HG02763 (cell line): ENCODE data around the gene MAP2K7.
"Not testable (repeated sequence)": the region's sequence is repeated elsewhere in the genome, so short reads cannot be mapped to it uniquely, and the experiment has no call there.

Experiments
- ATAC-seq: cut with Tn5 transposase; IDR thresholded peaks from one replicate; pipeline ENCODE4 v1.9.1; 2021; ENCODE audit warnings: mild to moderate bottlenecking, moderate library complexity; ENCODE audit not compliant: unreplicated experiment

Gene MAP2K7

DNA sequence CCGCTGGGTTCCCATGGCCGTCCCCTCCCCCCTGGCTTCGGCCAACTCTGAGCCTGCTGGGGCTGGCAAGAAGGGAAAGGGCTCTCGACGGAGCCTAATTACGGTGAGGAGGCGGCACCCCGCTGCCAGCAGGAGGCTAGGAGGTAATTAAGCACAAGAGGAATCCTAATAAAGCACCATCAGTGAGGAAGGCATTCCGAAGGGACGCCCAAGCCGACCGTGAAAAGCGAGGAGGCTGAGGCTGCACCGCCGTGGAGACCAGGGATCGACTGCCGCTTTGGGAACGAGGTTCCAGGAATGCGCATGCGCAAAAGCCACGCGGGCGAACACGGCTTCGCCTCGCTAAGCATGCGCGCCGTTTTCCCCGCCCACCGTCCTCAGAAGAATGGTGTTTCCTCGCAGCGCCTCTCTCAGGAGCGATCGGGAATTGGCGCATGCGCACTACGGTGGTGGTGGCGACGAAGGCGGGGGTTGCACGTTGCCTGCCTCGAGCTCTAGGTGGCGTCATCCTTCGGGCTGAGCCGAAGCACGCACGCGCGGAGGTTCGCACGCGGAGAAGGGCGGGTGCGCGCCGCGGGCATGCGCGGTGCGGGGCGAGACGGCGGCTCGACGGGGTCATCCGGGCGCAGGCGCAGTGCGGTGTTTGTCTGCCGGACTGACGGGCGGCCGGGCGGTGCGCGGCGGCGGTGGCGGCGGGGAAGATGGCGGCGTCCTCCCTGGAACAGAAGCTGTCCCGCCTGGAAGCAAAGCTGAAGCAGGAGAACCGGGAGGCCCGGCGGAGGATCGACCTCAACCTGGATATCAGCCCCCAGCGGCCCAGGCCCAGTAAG lies at the start of gene MAP2K7:
MAP2K7 (plus strand) TSS at position 634 of the 830 bp plus-strand sequence; CDS start at position 702, 68 bp downstream.
- peak; percentile 90 for ATAC-seq

DNA sequence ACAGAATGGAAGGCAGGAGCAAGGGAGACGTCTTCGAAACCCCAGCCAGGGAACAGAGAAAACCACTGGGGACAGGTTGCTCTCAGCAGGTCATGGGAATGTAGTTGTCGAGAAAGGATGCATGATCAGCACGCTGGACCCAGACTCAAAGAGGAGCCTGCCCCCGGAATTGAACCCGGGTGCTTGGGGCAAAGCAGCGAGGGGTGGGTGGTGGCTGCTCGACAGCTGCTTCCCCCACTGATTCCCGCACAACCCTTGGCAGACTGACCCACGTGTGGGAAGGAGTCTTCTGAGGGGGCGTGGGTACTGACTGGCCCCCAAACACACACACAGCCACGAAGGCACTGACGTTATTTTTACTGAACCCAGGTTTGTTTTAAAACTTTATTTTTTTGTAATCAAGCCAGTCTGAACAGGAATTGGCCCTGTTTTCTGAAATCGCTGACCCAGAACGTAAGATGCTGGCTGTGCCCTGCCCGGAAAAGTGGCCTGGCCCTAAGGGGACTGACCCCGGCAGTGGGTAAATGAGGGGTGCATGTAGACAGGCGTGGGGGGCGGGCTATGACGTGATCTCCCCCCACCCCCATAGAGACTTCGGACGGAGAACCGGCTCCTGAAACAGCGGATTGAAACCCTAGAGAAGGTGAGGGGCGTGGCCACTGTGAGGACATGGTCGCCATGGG lies 48.1 kb upstream of the MAP2K7 start:
- ATAC-seq = no peak

DNA sequence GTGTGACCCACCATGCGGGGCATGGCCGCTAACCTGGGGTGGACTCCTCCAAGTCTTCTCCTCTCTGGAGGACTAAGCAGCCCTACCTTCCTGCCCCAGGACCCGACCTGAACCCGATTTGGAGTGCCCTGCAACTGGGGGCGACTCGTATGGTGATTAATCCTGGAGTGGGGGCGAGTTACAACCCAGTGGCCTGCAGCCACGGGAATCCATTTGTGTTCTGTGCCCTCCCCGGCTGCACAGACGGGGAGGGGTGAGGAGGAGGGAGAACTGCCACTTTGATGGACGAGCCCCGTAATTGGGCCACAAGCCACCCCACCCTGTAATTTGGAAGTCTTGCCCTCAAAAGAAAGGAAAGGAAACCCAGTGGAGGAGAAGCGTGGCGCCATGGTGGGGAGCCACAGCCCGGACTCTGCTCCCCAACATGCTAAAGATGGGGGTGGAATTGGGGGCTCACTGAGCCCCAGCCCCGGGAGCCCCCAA lies 47.5 kb upstream of the MAP2K7 start:
- ATAC-seq = no peak

- no peak for ATAC-seq
These were observed 46.7 kb upstream of the MAP2K7 start for GRCh38 chr19:7856679-7857663.

DNA sequence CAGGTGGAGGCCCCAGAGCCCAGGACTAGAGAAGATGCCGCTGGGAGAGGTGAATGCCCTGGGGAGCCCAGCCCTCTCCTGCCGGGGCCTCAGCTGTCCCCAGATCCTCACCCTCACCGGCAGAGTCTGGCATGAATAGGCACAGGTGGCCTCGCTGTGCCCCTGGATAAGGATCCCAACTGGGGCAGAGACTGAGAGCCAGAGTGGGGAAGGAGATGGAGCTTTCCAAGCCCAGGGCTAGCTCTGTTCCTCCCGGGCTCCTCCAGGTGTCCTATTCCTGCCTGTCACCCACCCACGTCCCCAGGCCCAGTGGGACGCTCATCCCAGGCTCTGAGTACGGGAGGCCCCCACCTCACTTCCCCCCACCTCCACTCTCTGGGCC lies 46.0 kb upstream of the MAP2K7 start:
- ATAC-seq = no peak

- no peak for ATAC-seq
These were observed 45.4 kb upstream of the MAP2K7 start for GRCh38 chr19:7858109-7858770.

GRCh38 chr19:7859087-7859486 lies 44.6 kb upstream of the MAP2K7 start:
- not testable (repeated sequence) for ATAC-seq

DNA sequence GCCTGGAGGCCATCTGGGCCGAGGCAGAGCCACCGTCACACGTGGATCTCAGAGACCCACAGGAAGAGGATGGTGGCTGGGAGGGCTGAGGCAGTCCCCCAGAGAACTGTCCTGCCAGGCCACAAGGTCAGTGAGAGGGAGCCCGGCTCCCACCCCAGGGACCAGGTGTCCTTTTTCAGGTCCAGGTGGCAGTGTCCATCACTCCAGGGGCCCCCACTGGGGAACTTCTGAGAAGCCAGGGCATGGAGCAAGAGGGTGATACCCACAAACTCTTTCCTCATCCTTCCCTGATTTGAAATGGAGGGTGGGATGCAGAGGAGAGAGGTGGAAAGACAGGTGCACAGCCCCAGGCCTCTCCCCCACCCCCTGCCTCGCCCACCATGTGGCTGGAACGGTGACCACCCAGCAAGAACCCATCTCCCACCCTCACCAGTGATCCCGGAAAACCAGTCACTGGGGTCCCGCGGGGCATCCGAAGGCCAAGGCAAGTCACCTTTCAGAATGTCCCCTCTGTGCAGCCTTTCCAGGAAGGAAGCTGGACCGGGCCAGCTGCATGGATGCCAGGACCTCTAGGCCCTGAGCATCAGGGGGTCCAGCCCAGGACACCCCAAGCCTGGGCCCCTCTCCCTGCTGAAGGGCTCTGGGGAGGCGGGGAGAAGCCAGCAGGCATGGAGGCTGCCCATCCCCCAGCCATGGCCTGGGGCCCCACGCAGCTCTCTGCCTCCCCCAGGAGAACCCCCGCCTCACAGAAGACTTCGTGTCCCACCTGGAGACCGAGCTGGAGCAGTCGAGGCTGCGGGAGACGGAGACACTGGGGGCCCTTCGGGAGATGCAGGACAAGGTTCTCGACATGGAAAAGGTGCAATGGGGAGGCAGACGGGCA lies 43.6 kb upstream of the MAP2K7 start:
- no peak for ATAC-seq

- no peak for ATAC-seq
These were observed 42.7 kb upstream of the MAP2K7 start for GRCh38 chr19:7860714-7861618.

DNA sequence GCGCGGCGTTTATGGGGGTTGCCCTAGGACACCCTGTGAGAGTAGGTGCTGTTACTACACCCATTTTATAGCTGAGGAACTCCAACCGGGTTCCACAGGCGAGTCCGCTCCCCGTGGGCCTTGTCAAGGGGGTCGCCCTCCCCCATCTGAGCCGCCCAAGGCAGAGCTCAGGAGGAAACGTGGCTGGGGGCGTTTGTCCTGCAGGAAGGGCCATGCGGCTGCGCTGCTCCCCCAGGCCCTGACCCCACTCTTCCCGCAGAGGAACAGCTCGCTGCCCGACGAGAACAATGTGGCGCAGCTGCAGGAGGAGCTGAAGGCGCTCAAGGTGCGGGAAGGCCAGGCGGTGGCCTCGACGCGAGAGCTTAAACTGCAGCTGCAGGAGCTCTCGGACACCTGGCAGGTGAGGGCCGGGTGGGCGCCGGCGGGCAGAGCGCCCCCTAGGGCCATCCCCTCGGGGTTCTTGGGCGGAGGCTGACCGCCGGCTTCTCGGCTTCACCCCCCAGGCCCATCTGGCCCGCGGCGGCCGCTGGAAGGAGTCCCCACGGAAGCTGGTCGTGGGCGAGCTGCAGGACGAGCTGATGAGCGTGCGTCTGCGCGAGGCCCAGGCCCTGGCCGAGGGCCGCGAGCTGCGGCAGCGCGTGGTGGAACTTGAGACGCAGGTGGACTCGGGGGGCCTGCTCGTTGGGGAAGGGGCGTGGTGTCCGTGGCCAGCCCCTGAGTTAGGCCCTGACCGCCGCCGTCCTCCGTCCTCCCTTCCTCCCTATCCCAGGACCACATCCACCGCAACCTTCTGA lies 41.9 kb upstream of the MAP2K7 start:
- no peak for ATAC-seq

- no peak for ATAC-seq
These were observed 41.2 kb upstream of the MAP2K7 start for GRCh38 chr19:7862413-7862951.

DNA sequence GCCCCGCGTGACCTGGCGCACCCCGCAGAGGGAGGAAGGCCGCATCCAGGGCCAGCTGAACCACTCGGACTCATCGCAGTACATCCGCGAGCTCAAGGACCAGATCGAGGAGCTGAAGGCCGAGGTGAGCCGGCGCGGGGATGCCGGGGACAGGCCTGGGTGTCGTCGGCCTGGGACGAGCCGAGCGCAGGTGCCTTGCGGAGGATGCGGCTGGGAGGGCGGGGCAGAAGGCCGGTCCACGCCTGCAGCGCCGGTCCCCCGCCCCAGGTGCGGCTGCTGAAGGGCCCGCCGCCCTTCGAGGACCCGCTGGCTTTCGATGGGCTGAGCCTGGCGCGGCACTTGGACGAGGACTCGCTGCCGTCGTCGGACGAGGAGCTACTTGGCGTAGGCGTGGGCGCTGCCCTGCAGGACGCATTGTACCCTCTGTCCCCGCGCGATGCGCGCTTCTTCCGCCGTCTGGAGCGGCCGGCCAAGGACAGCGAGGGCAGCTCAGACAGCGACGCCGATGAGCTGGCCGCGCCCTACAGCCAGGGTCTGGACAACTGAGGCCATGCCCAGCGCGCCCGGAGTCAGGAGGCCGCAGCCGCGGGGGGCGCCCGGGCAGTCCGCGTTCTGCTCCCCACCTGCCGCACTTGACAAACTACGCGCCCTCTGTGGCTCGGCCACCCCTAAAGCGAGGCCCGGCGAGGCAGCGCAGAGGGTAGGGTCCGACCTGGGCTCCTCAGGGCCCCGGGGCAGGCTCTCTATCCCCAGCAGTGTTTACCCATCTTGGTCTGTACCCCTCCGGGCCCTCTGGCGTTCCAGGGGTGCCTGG lies 40.3 kb upstream of the MAP2K7 start:
- ATAC-seq = no peak

- ATAC-seq = no peak
These were observed 39.5 kb upstream of the MAP2K7 start for GRCh38 chr19:7863971-7864689.

- ATAC-seq = no peak
These were observed 39.0 kb upstream of the MAP2K7 start for GRCh38 chr19:7864690-7865074.

- no peak for ATAC-seq
These were observed 38.3 kb upstream of the MAP2K7 start for GRCh38 chr19:7865262-7865911.
